ENCODE results near the gene STRADA.

DNA sequence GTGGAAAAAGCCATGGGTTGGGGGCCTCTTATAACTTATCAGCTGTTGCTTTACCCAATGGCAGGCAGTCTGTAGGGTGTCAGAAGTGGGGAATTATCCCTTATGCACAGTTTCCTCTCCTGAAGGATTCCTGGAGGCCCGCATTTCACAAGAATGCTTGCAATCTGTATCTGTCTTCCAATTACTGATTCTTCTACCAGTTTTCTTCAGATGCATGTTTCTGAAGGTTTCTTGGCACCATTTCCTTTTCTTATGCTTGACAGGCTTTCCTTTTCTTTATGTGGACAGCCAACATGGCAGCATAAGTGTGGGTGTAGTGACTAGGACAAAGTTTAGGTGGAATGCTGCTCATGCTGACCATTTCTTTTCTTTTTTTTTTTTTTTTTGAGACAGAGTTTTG lies 83.2 kb downstream of the STRADA start:
- TF ChIP-seq, protein P1, sequence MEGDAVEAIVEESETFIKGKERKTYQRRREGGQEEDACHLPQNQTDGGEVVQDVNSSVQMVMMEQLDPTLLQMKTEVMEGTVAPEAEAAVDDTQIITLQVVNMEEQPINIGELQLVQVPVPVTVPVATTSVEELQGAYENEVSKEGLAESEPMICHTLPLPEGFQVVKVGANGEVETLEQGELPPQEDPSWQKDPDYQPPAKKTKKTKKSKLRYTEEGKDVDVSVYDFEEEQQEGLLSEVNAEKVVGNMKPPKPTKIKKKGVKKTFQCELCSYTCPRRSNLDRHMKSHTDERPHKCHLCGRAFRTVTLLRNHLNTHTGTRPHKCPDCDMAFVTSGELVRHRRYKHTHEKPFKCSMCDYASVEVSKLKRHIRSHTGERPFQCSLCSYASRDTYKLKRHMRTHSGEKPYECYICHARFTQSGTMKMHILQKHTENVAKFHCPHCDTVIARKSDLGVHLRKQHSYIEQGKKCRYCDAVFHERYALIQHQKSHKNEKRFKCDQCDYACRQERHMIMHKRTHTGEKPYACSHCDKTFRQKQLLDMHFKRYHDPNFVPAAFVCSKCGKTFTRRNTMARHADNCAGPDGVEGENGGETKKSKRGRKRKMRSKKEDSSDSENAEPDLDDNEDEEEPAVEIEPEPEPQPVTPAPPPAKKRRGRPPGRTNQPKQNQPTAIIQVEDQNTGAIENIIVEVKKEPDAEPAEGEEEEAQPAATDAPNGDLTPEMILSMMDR (IDR thresholded peaks at IDR 0.05): no peak
- no peak for TF ChIP-seq POLR2A (IDR thresholded peaks at IDR 0.05)
- TF ChIP-seq POLR2AphosphoS5 (IDR thresholded peaks at IDR 0.05): no peak
